Ishikawa (cell line): Measurements from ENCODE around the gene ANKRD11.

Experiments
- CEBPB ChIP-seq: IDR thresholded peaks from 2 replicates; pipeline ENCODE4 v1.6.1; 2012
- CREB1 ChIP-seq: IDR thresholded peaks from 2 replicates; pipeline ENCODE4 v1.6.1; 2012; ENCODE audit warnings: low read depth
- EGR1 ChIP-seq: IDR thresholded peaks from 2 replicates; pipeline ENCODE4 v1.6.1; 2012
- EP300 ChIP-seq: IDR thresholded peaks from 2 replicates; pipeline ENCODE4 v1.6.1; 2012; ENCODE audit warnings: borderline replicate concordance
- FOXM1 ChIP-seq: IDR thresholded peaks from 2 replicates; pipeline ENCODE4 v1.6.1; 2012; ENCODE audit warnings: low read depth, borderline replicate concordance
- NFIC ChIP-seq: IDR thresholded peaks from 2 replicates; pipeline ENCODE4 v1.6.1; 2012
- RAD21 ChIP-seq: IDR thresholded peaks from 2 replicates; pipeline ENCODE4 v1.6.1; 2012; ENCODE audit warnings: low read depth
- TAF1 ChIP-seq: IDR thresholded peaks from 2 replicates; pipeline ENCODE4 v1.6.1; 2012; ENCODE audit warnings: low read depth, mild to moderate bottlenecking
- TCF12 ChIP-seq: IDR thresholded peaks from 2 replicates; pipeline ENCODE4 v1.6.1; 2012; ENCODE audit warnings: low read depth
- TEAD4 ChIP-seq: IDR thresholded peaks from 2 replicates; pipeline ENCODE4 v1.6.1; 2012
- YY1 ChIP-seq: IDR thresholded peaks from 2 replicates; pipeline ENCODE4 v1.6.1; 2012; ENCODE audit warnings: low read depth
- ZBTB7A ChIP-seq: IDR thresholded peaks from 2 replicates; pipeline ENCODE4 v1.6.1; 2012; ENCODE audit warnings: low read depth
- TF ChIP-seq, protein P1 (sequence below): IDR thresholded peaks from 2 replicates; pipeline ENCODE4 v1.6.1; 2012
- TF ChIP-seq, protein P2 (sequence below): IDR thresholded peaks from 2 replicates; pipeline ENCODE4 v1.6.1; 2012
- TF ChIP-seq, protein P3 (sequence below): IDR thresholded peaks from 2 replicates; pipeline ENCODE4 v1.6.1; 2012; ENCODE audit warnings: low read depth, mild to moderate bottlenecking

The ANKRD11 gene

DNA sequence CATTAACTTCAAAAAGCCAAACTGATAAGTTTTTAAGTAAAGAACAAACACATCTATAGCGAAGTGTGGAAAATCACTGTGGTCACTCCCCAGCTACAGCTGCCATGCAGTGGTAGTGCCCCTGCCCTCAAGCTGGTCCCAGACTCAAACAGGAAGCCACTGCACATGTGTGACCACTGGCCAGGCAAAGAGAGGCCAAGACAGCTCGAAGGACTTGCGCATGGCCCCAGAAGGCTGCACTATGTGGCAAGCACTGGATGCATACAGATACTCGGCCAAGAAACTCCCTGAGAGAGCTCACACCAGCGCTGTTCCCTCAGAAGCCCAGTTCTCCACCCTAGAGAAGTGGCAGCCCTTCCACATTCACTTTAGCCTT is 82.4 kb downstream of the ANKRD11 start:
- TF ChIP-seq TEAD4 (no peak), EGR1 (no peak), CEBPB (no peak), TCF12 (no peak), ZBTB7A (no peak), RAD21 (no peak), NFIC (no peak), YY1 (no peak), CREB1 (no peak), EP300 (no peak), TAF1 (no peak), FOXM1 (no peak)
- TF ChIP-seq, protein P1, sequence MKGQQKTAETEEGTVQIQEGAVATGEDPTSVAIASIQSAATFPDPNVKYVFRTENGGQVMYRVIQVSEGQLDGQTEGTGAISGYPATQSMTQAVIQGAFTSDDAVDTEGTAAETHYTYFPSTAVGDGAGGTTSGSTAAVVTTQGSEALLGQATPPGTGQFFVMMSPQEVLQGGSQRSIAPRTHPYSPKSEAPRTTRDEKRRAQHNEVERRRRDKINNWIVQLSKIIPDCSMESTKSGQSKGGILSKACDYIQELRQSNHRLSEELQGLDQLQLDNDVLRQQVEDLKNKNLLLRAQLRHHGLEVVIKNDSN: no peak
- TF ChIP-seq, protein P2, sequence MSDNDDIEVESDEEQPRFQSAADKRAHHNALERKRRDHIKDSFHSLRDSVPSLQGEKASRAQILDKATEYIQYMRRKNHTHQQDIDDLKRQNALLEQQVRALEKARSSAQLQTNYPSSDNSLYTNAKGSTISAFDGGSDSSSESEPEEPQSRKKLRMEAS: no peak
- TF ChIP-seq, protein P3, sequence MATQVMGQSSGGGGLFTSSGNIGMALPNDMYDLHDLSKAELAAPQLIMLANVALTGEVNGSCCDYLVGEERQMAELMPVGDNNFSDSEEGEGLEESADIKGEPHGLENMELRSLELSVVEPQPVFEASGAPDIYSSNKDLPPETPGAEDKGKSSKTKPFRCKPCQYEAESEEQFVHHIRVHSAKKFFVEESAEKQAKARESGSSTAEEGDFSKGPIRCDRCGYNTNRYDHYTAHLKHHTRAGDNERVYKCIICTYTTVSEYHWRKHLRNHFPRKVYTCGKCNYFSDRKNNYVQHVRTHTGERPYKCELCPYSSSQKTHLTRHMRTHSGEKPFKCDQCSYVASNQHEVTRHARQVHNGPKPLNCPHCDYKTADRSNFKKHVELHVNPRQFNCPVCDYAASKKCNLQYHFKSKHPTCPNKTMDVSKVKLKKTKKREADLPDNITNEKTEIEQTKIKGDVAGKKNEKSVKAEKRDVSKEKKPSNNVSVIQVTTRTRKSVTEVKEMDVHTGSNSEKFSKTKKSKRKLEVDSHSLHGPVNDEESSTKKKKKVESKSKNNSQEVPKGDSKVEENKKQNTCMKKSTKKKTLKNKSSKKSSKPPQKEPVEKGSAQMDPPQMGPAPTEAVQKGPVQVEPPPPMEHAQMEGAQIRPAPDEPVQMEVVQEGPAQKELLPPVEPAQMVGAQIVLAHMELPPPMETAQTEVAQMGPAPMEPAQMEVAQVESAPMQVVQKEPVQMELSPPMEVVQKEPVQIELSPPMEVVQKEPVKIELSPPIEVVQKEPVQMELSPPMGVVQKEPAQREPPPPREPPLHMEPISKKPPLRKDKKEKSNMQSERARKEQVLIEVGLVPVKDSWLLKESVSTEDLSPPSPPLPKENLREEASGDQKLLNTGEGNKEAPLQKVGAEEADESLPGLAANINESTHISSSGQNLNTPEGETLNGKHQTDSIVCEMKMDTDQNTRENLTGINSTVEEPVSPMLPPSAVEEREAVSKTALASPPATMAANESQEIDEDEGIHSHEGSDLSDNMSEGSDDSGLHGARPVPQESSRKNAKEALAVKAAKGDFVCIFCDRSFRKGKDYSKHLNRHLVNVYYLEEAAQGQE: no peak

DNA sequence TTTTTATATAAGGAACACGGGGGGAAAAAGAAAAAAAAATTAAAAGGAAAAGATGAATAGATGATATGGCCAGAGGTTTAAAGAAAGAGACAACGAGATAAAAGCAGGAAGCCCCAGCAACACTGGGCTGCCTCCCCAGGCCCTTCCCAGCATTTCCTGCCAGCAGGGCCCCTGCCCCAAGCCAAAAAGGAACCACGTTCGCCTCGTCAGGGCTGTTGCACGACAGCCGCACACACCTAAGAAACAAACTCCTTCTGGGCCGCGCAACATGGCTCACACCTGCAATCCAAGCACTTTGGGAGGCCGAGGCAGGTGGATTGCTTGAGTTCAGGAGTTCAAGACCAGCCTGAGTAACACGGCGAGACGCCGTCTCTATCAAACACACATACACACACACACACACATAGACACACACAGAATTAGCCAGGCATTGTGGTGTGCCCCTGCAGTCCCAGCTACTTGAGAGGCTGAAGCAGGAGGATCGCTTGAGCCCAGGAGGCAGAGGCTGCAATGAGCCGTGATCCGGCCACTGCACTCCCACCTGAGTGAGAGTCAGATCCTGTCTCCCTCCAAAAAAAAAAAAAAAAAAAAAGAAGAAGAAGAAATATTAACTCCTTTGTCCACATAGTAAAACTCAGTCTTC is 83.0 kb downstream of the ANKRD11 start:
- TF ChIP-seq, protein P2: no peak
- no peak for TF ChIP-seq ZBTB7A
- TF ChIP-seq, protein P3: no peak
- no peak for TF ChIP-seq CREB1
- no peak for TF ChIP-seq FOXM1
- TF ChIP-seq YY1: no peak
- TF ChIP-seq, protein P1: no peak
- no peak for TF ChIP-seq TCF12
- no peak for TF ChIP-seq EGR1
- no peak for TF ChIP-seq EP300
- TF ChIP-seq RAD21: no peak
- no peak for TF ChIP-seq TEAD4
- no peak for TF ChIP-seq TAF1

DNA sequence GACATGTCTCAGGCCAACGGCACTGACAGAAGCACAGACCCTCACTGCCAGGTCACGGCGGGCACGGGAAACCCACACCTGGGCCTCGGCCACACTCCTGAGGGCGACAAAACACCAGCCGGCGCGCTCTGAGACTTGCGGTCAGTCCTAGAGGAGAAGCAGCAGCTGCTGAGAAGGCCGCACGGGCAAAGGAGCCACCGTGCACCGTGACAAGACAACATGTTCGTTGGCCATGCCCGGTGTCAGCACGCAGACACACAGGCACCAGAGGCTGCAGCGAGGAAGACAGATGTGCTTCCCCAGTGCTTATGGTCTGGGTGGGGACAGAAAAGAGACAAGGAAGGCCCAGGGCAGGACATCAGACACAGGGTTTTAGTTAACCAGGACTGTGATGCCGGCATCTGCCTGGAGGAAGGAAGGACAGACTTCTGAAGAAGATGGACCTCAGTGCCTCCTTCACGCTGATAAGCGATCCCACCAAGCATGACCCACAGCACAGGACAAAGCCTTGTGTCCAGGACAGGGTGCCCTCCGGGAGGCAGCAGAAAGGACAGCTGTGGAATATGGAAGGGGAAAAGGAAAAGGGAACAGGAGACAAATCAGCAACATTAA is 84.0 kb downstream of the ANKRD11 start:
- TF ChIP-seq CEBPB (no peak), ZBTB7A (no peak), TEAD4 (no peak), EP300 (no peak), RAD21 (no peak)
- TF ChIP-seq, protein P2: no peak

DNA sequence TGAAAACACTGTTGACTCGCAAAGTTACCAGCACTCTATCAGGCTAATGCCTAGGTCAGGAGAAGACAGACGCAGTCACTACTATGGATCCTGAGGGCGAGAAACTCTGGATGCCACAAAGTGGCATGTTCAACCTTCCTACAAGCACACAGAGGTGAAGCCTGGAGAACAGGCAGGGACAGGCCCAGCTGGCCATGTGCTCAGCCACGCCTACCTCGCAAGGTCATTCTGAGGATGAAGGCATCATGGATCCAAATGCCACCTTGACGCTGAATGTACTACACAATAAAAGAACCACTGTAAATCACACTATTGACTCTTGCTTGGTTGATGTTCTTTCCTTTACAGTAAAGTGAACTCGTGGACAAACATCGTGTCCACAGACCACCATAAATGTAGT is 85.8 kb downstream of the ANKRD11 start:
- TF ChIP-seq, protein P3: no peak
